Adrenal gland (tissue), 12 donors: ENCODE results near the gene OSCAR. TPM values are rescaled to one million over a fixed set of nuclear protein-coding genes. Genes with fewer than 3 reads are reported as not detected.

Source experiments
- DNase-seq, 7 donors: peaks; one replicate each; pipeline ENCODE4 v3.0.0-alpha.2; 2019 to 2020
- H3K27ac ChIP-seq, 5 donors: fragments of 200-600 bp; sonication (generic) in 4 of 5; 1 replicate in 3 of 5; 2 replicates in 2 of 5; pipeline versions ENCODE4 v1.5.1 to v1.8.0; 2016 to 2020; ENCODE audit warnings: mild to moderate bottlenecking in 1 of 5
- H3K27me3 ChIP-seq: fragments of 200-600 bp; 2 replicates; pipeline ENCODE4 v1.8.0; 2021
- H3K36me3 ChIP-seq, 2 donors: fragments of 200-600 bp; replicated peaks in 1 of 2; 1 replicate in 1 of 2; 2 replicates in 1 of 2; pipeline versions ENCODE4 v1.5.1 to v1.8.0; 2018 to 2022
- H3K4me1 ChIP-seq, 2 donors: fragments of 200-600 bp; replicated peaks in 1 of 2; 1 replicate in 1 of 2; 2 replicates in 1 of 2; pipeline versions ENCODE4 v1.5.1 to v1.8.0; 2018 to 2021
- H3K4me3 ChIP-seq, 4 donors: fragments of 200-600 bp; sonication (generic) in 3 of 4; one replicate each; pipeline ENCODE4 v1.5.1; 2016 to 2018
- H3K9me3 ChIP-seq, 3 donors: fragments of 200-600 bp; sonication (generic) in 1 of 3; replicated peaks in 1 of 3; 1 replicate in 2 of 3; 2 replicates in 1 of 3; pipeline versions ENCODE4 v1.5.1 to v1.8.0; 2016 to 2021
- POLR2A ChIP-seq, 2 donors: fragments of 450-650 bp; IDR thresholded peaks; one replicate each; pipeline ENCODE4 v1.6.1; 2017; ENCODE audit warnings: antibody characterized with exemption in 2 of 2, mild to moderate bottlenecking in 2 of 2, moderate library complexity in 1 of 2
- WGBS, 4 donors: extraction: QIAGEN DNeasy Blood & Tissue Kit in 2 of 4; methylation state at CpG; one replicate each; pipeline versions ENCODE4 v1.1.5 to v1.1.7; 2013 to 2017; 5-methylcytosine and 5-hydroxymethylcytosine counted together
- intact Hi-C, 2 donors: fragments of 100-400 bp; cut with DNase I; formaldehyde crosslinking; loops; one replicate each; pipeline versions ENCODE4 v1.14.1 to v1.15.0; 2022 to 2023
- polyA plus RNA-seq, 3 donors: library from polyadenylated mRNA; stranded (reverse); fragments of 200-250 nt in 2 of 3; fragments of 350-450 nt in 1 of 3; fragmentation: Illumina TruSeq in 1 of 3; extraction: RNeasy Lipid Tissue Mini Kit (QIAGEN cat#74804) in 1 of 3; gene quantifications; one replicate each; pipeline ENCODE4 v1.2.3, GENCODE V29; 2013 to 2014
- total RNA-seq, 9 donors: library from RNA; depleted of rRNA in 4 of 9; stranded (reverse); fragments of >200 nt in 4 of 9; fragments of 120-200 nt in 1 of 9; fragmentation: NEBNext Ultra II Directional in 1 of 9; extraction: Animal tissue kit (Norgen Biotek cat#: 25700) in 1 of 9; gene quantifications; one replicate each; pipeline versions ENCODE4 v1.1.0 to v1.2.4, GENCODE V29; 2013 to 2023
- TF ChIP-seq, protein P1 (sequence below), 6 experiments: fragments of 450-650 bp in 4 of 6; fragments of 200-600 bp in 2 of 6; sonication (generic) in 1 of 6; IDR thresholded peaks; 1 replicate in 5 of 6; 2 replicates in 1 of 6; pipeline versions ENCODE4 v1.5.1 to v1.8.0; 2016 to 2021; ENCODE audit warnings: antibody characterized with exemption in 6 of 6, mild to moderate bottlenecking in 2 of 6, moderate library complexity in 1 of 6
- donor health status: healthy with polysubstance abuse.
- donor health status: Bipolar disorder and iron deficiency.
- donor health status: DM: yes; HTN: yes; CAD: no.
- donor health status: DM: no; HTN: no; CAD: no.
- donor health status: DM: no; HTN: no; CAD: no.
- donor health status: DM: yes; HTN: yes; CAD: no.

The OSCAR gene
- total and polyA plus RNA-seq, 12 donors: 0.11 to 6.6 (median 2.4) TPM; not detected in 1

DNA sequence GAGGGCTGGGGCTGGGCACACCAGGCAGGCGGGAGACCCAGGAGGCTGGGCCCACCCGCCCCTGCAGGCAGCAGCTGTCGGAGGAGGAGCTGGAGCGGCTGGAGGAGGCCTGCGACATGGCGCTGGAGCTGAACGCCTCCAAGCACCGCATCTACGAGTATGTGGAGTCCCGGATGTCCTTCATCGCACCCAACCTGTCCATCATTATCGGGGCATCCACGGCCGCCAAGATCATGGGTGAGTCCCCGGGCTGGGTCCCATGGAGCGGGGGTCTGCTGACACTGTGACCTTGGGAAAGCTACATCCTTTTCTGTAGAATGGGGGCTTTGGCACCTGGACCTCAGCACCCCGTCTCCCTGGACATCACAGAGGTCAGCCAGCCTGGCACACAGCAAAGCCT lies 23.1 kb upstream of the OSCAR start:
- Histone ChIP-seq H3K9me3 (no peaks in the 10 kb centered on the region), H3K27ac (no peak overlapping the region), H3K4me1 (no peaks in the 10 kb centered on the region), H3K27me3 (no peaks in the 10 kb centered on the region), H3K4me3 (no peak overlapping the region), H3K36me3 (peaks cover 0 to 92% of the 10 kb centered on the region in 2 donors)
- DNase-seq: no peak
- TF ChIP-seq, protein P1, sequence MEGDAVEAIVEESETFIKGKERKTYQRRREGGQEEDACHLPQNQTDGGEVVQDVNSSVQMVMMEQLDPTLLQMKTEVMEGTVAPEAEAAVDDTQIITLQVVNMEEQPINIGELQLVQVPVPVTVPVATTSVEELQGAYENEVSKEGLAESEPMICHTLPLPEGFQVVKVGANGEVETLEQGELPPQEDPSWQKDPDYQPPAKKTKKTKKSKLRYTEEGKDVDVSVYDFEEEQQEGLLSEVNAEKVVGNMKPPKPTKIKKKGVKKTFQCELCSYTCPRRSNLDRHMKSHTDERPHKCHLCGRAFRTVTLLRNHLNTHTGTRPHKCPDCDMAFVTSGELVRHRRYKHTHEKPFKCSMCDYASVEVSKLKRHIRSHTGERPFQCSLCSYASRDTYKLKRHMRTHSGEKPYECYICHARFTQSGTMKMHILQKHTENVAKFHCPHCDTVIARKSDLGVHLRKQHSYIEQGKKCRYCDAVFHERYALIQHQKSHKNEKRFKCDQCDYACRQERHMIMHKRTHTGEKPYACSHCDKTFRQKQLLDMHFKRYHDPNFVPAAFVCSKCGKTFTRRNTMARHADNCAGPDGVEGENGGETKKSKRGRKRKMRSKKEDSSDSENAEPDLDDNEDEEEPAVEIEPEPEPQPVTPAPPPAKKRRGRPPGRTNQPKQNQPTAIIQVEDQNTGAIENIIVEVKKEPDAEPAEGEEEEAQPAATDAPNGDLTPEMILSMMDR (IDR thresholded peaks at IDR 0.05): no peak
- no peak for TF ChIP-seq POLR2A (IDR thresholded peaks at IDR 0.05)
- intact Hi-C loops: no loop called here
- 90 to 100% (median 92%) methylated on average over 4 to 17 of the region's 17 CpGs for WGBS, 4 donors

- H3K4me3 ChIP-seq: no peak overlapping the region
- peaks cover 0 to 73% of the 10 kb centered on the region in 2 donors for H3K36me3 ChIP-seq
- no peak overlapping the region for H3K27ac ChIP-seq
- intact Hi-C loops: no loop called here
- H3K27me3 ChIP-seq: no peaks in the 10 kb centered on the region
- H3K4me1 ChIP-seq: peaks cover 7 to 8% of the 10 kb centered on the region in 2 donors
- no peaks in the 10 kb centered on the region for H3K9me3 ChIP-seq
- DNase-seq: no peak
- 86 to 96% (median 96%) methylated on average over 10 of the region's 10 CpGs for WGBS, 4 donors
- TF ChIP-seq, protein P1 (IDR thresholded peaks at IDR 0.05): no peak
- no peak for TF ChIP-seq POLR2A (IDR thresholded peaks at IDR 0.05)
These were observed 20.7 kb upstream of the OSCAR start for GRCh38 chr19:54121259-54121658.

DNA sequence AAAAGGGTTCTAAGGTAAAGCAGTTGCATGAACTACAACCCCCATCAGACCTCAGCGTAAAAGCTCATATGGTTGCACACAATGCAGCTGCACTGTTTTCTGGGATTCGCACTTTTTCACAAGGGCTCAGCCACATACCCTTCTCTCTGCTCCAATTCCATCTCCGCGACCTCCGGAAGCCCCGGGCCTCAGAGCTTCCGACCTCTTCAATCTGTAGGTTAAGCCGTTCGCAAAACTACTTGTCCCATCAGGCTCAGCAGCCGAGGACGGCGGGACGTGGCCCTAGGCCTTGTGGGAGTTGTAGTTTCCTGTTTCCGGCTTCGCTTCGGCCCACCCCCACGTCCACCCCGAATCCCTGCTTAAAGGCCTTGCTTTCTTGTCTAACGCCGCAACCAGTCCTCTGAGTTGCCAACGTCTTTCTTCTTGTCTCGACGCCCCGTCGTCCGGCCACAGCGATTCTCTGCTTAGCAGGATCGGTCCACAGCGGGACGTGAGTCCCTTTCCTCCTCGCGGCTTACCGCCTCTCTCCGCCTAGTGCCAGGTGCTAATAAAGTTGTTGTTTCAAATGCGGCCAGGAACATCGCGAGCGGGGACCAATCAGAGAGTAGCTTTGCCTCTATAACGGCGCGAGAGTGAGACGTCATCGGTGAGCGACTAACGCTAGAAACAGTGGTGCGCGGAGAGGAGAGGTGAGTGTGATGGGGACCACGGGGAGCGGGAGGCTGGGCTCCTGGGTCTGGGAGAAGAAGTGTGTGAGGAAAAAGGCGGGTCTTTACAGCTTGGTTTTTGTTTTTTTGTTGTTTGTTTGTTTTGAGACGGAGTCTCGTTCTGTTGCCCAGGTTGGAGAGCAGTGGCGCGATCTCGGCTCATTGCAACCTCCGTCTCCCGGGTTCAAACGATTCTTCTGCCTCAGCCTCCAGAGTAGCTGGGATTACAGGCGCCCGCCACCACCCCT lies 14.8 kb upstream of the OSCAR start, which contains the start of the genes PRPF31 and TFPT:
Gene PRPF31 (plus strand): TSS at position 646 of the 955 bp plus-strand sequence. CDS start 2,525 bp downstream, outside the sequence.
Gene TFPT (minus strand): TSS at position 549 of the 955 bp plus-strand sequence. CDS start 388 bp downstream, at position 161.
- H3K36me3 ChIP-seq: peaks cover 0 to 25% of the 10 kb centered on the region in 2 donors
- peak within 1 kb of the TSS; percentile 73 to 94 (median 84) for H3K27ac ChIP-seq
- H3K27me3 ChIP-seq: no peaks in the 10 kb centered on the region
- H3K4me3 ChIP-seq: peak within 1 kb of the TSS; percentile 52 to 81 (median 72)
- H3K9me3 ChIP-seq: no peaks in the 10 kb centered on the region
- 0% methylated on average over 52 to 60 of the region's 60 CpGs for WGBS, 4 donors
- DNase-seq: peak; percentile 95 to 99 (median 98)
- intact Hi-C loops: no loop called here
- peak; percentile 57 to 62 for TF ChIP-seq POLR2A (IDR thresholded peaks at IDR 0.05)
- TF ChIP-seq, protein P1 (IDR thresholded peaks at IDR 0.05): no peak
- peaks cover 22 to 23% of the 10 kb centered on the region in 2 donors for H3K4me1 ChIP-seq

GRCh38 chr19:54114340-54115108 lies 13.9 kb upstream of the OSCAR start:
- Histone ChIP-seq H3K27ac (peak overlapping the region in 2 of 5 donors; percentile 85 to 94), H3K4me1 (peaks cover 22 to 23% of the 10 kb centered on the region in 2 donors), H3K4me3 (peak overlapping the region; percentile 52 to 81 (median 72)), H3K36me3 (peaks cover 0 to 25% of the 10 kb centered on the region in 2 donors), H3K27me3 (no peaks in the 10 kb centered on the region), H3K9me3 (no peaks in the 10 kb centered on the region)
- no peak for TF ChIP-seq POLR2A (IDR thresholded peaks at IDR 0.05)
- TF ChIP-seq, protein P1 (IDR thresholded peaks at IDR 0.05): no peak
- WGBS, 4 donors: 15 to 19% (median 16%) methylated on average over 17 to 28 of the region's 28 CpGs
- DNase-seq: peak in 4 of 7 donors; percentile 47 to 54 (median 51)
- intact Hi-C loops: no loop called here
